Loucy (cell line): ENCODE measurements around the gene GMPR2.

Experiments used
- EZH2phosphoT487 ChIP-seq: fragments of 200-600 bp; IDR thresholded peaks from 2 replicates; pipeline ENCODE4 v1.6.1; 2018; ENCODE audit warnings: antibody characterized with exemption, mild to moderate bottlenecking, moderate library complexity, borderline replicate concordance
- TF ChIP-seq, protein P1 (sequence below): fragments of 200-600 bp; sonication (generic); conservative IDR thresholded peaks from 2 replicates; pipeline ENCODE4 v1.5.1; 2014; ENCODE audit warnings: mild to moderate bottlenecking, antibody characterized with exemption, low read length

DNA sequence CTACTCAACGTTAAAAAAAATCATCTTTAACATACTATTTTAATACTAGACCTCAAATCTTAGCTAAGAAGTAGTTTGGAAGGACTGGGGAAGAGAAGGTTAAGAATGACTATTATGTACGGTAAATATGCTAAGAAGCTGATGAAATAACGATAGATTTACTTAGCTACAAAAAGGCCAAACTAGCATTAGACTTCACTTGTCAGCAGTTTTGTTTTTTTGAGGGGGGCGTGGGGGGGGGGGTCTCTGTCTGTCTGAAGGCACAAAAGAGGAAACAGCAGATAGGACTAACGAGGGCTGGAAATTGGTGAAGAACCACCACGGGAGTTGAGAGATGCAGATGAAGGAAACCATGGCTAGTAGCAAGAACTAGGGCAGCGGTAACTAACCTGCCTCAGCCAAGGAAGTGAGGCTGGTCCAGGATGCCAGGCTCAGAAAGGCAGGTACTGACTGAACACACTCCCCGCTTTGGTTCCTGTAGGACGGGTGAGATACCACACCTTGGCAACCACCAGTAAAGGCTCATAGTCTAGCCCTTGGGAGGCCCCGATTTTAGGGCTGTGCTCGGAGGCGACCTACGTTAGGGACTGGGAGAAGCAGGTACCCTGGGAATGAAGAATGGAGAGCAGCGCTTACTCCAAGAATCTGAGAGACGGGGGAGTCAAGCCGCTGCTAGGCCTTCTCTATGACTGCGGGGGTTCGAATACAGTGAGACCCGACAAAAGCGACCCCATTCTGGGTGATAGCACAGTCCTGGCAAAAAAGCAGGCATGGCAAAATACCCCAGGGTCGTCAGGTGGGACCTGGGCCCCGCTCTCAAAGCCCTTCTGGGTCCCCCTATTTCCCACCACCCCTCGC lies 1.2 kb upstream of the GMPR2 start:
- TF ChIP-seq, protein P1, sequence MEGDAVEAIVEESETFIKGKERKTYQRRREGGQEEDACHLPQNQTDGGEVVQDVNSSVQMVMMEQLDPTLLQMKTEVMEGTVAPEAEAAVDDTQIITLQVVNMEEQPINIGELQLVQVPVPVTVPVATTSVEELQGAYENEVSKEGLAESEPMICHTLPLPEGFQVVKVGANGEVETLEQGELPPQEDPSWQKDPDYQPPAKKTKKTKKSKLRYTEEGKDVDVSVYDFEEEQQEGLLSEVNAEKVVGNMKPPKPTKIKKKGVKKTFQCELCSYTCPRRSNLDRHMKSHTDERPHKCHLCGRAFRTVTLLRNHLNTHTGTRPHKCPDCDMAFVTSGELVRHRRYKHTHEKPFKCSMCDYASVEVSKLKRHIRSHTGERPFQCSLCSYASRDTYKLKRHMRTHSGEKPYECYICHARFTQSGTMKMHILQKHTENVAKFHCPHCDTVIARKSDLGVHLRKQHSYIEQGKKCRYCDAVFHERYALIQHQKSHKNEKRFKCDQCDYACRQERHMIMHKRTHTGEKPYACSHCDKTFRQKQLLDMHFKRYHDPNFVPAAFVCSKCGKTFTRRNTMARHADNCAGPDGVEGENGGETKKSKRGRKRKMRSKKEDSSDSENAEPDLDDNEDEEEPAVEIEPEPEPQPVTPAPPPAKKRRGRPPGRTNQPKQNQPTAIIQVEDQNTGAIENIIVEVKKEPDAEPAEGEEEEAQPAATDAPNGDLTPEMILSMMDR, result no peak
- no peak for TF ChIP-seq EZH2phosphoT487
